ENCODE results near the gene SLC4A7. TPM values are rescaled to one million over a fixed set of nuclear protein-coding genes. Genes with fewer than 3 reads are reported as not detected.

SLC4A7 gene
- total and polyA plus RNA-seq, 2 donors (not counting 3 experiments of a cell fraction or from before 2014, with no cell fraction given) = 7.8 to 50.9 TPM

- DNase-seq (ENCODE audit: low read depth, low spot score) = no peak
- CTCF ChIA-PET = no interaction called here
- POLR2A ChIA-PET = no interaction called here
- H4K20me1 ChIP-seq (replicated peaks; ENCODE audit: control insufficient read depth, extremely low read depth, insufficient read depth, low read length) = no peaks in the 10 kb centered on the region
- dilution Hi-C loops (cut with MboI; ENCODE audit: extremely low pct_ligation_motif_present, low sequenced_read_pairs) = no loop called here
- no peaks in the 10 kb centered on the region for H3K9me1 ChIP-seq (replicated peaks; ENCODE audit: control insufficient read depth, extremely low read depth, insufficient read depth, low read length)
- peaks cover 3 to 24% of the 10 kb centered on the region in 2 experiments for H3K36me3 ChIP-seq (ENCODE audit: control insufficient read depth in 2 of 2, extremely low read depth in 1 of 2, insufficient read depth in 2 of 2, low read length in 2 of 2)
- H3K79me2 ChIP-seq (ENCODE audit: control insufficient read depth, insufficient read depth, low read length) = no peaks in the 10 kb centered on the region
- H3K4me2 ChIP-seq (ENCODE audit: insufficient read depth, low read length) = no peak overlapping the region
- H3K4me3 ChIP-seq (replicated peaks in 1 of 3; ENCODE audit: insufficient read depth in 1 of 3, low read depth in 1 of 3, low read length in 3 of 3) = no peak overlapping the region
- BruUV-seq (replicated peaks) = no TSS peak
- no peak for TF ChIP-seq MYC (IDR thresholded peaks at IDR 0.05; ENCODE audit: low read depth, low read length)
- TF ChIP-seq FOS (IDR thresholded peaks at IDR 0.05; ENCODE audit: borderline replicate concordance, insufficient read depth, low read length) = peak; percentile 29
- no peak overlapping the region for H2AFZ ChIP-seq (ENCODE audit: low read depth, low read length)
- H3K27ac ChIP-seq (ENCODE audit: insufficient read depth, low read depth, low read length) = no peak overlapping the region
- H3K9me3 ChIP-seq (replicated peaks; ENCODE audit: control insufficient read depth, insufficient read depth, low read length) = no peaks in the 10 kb centered on the region
- no peak for FAIRE-seq
- H3K4me1 ChIP-seq (ENCODE audit: control insufficient read depth, extremely low read depth, insufficient read depth, low read length) = no peaks in the 10 kb centered on the region
- intact Hi-C loops (cut with micrococcal nuclease) = no loop called here
- H3K27me3 ChIP-seq (ENCODE audit: control insufficient read depth in 2 of 2, insufficient read depth in 2 of 2, low read length in 2 of 2) = no peaks in the 10 kb centered on the region
- no peak overlapping the region for H3K9ac ChIP-seq (replicated peaks; ENCODE audit: extremely low read depth, insufficient read depth, low read length)
Observed at GRCh38 chr3:27391796-27392195, 92.4 kb downstream of the SLC4A7 start.

GRCh38 chr3:27387625-27388024 lies 96.6 kb downstream of the SLC4A7 start:
- no TSS peak for BruUV-seq (replicated peaks)
- no peak overlapping the region for H3K4me2 ChIP-seq (ENCODE audit: insufficient read depth, low read length)
- ChIA-PET CTCF (no interaction called here), POLR2A (no interaction called here)
- no peak overlapping the region for H2AFZ ChIP-seq (ENCODE audit: low read depth, low read length)
- H3K27me3 ChIP-seq (ENCODE audit: control insufficient read depth in 2 of 2, insufficient read depth in 2 of 2, low read length in 2 of 2) = no peaks in the 10 kb centered on the region
- H4K20me1 ChIP-seq (replicated peaks; ENCODE audit: control insufficient read depth, extremely low read depth, insufficient read depth, low read length) = no peaks in the 10 kb centered on the region
- H3K27ac ChIP-seq (ENCODE audit: insufficient read depth, low read depth, low read length) = no peak overlapping the region
- dilution Hi-C loops (cut with MboI; ENCODE audit: extremely low pct_ligation_motif_present, low sequenced_read_pairs) (no loop called here), intact Hi-C loops (cut with micrococcal nuclease) (no loop called here)
- no peaks in the 10 kb centered on the region for H3K9me3 ChIP-seq (replicated peaks; ENCODE audit: control insufficient read depth, insufficient read depth, low read length)
- FAIRE-seq = no peak
- no peak overlapping the region for H3K9ac ChIP-seq (replicated peaks; ENCODE audit: extremely low read depth, insufficient read depth, low read length)
- H3K79me2 ChIP-seq (ENCODE audit: control insufficient read depth, insufficient read depth, low read length) = no peaks in the 10 kb centered on the region
- no peaks in the 10 kb centered on the region for H3K4me1 ChIP-seq (ENCODE audit: control insufficient read depth, extremely low read depth, insufficient read depth, low read length)
- peaks cover 5 to 25% of the 10 kb centered on the region in 2 experiments for H3K36me3 ChIP-seq (ENCODE audit: control insufficient read depth in 2 of 2, extremely low read depth in 1 of 2, insufficient read depth in 2 of 2, low read length in 2 of 2)
- no peaks in the 10 kb centered on the region for H3K9me1 ChIP-seq (replicated peaks; ENCODE audit: control insufficient read depth, extremely low read depth, insufficient read depth, low read length)
- DNase-seq (ENCODE audit: low read depth, low spot score) = no peak
- TF ChIP-seq GATA2 (IDR thresholded peaks at IDR 0.05; ENCODE audit: insufficient read depth, insufficient read length, low read depth, low read length) (no peak), CTCF (IDR thresholded peaks at IDR 0.05; ENCODE audit: extremely low read depth in 1 of 2, insufficient read depth in 1 of 2, low read depth in 1 of 2, low read length in 2 of 2) (no peak), POLR2A (IDR thresholded peaks at IDR 0.05; ENCODE audit: low read depth, low read length) (no peak), POLR2AphosphoS5 (IDR thresholded peaks at IDR 0.05; ENCODE audit: insufficient read depth, low read depth, low read length) (no peak), FOS (IDR thresholded peaks at IDR 0.05; ENCODE audit: borderline replicate concordance, insufficient read depth, low read length) (no peak), MYC (IDR thresholded peaks at IDR 0.05; ENCODE audit: low read depth, low read length) (no peak), JUN (IDR thresholded peaks at IDR 0.05; ENCODE audit: borderline replicate concordance, insufficient read depth, insufficient read length, low read depth) (no peak), EZH2 (IDR thresholded peaks at IDR 0.05; ENCODE audit: borderline replicate concordance, low read depth, low read length, severe bottlenecking) (no peak)
- TF ChIP-seq, protein P1, sequence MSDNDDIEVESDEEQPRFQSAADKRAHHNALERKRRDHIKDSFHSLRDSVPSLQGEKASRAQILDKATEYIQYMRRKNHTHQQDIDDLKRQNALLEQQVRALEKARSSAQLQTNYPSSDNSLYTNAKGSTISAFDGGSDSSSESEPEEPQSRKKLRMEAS (IDR thresholded peaks at IDR 0.05; ENCODE audit: insufficient read depth, insufficient read length) = no peak
- H3K4me3 ChIP-seq (replicated peaks in 1 of 3; ENCODE audit: insufficient read depth in 1 of 3, low read depth in 1 of 3, low read length in 3 of 3) = no peak overlapping the region

Data from endothelial cell of umbilical vein (primary cell).